A549 (cell line): Measurements from ENCODE around the gene PLCH1. TPM values are rescaled to one million over a fixed set of nuclear protein-coding genes. Genes with fewer than 3 reads are reported as not detected.

Experiments used
- ATAC-seq, 2 experiments: fragments of 200-7000 bp in 1 of 2; fragments of >200 bp in 1 of 2; cut with Nextera tagmentation in 1 of 2; cut with Tn5 transposase in 1 of 2; 3 replicates each; pipeline versions ENCODE4 v1.8.0 to v1.9.1; 2018 to 2020; ENCODE audit warnings: mild to moderate bottlenecking in 1 of 2, moderate library complexity in 1 of 2
- CTCF ChIA-PET: fragments of 300-600 bp; sonication (Branson Sonifier 250); formaldehyde crosslinking; extraction: SDS; loops from one replicate; lab custom pipeline; 2021; ENCODE audit warnings: antibody characterized with exemption, inconsistent platforms; lab: Yijun Ruan, JAX
- POLR2A ChIA-PET: fragments of 350-600 bp; formaldehyde crosslinking; extraction: SDS; loops from one replicate; lab custom pipeline; 2021; ENCODE audit warnings: antibody characterized with exemption, inconsistent platforms; lab: Yijun Ruan, JAX
- DNase-seq, 2 experiments: peaks; one replicate each; pipeline versions ENCODE4 v3.0.0 to v3.0.0-alpha.2; 2011 to 2016; ENCODE audit warnings: low read depth in 1 of 2, low spot score in 1 of 2
- FAIRE-seq: peaks from 2 replicates; lab custom pipeline; 2011; peaks lifted over from hg19 to GRCh38; lab: Jason Lieb, UNC
- H3K27ac ChIP-seq, 2 experiments: fragments of >200 bp; sonication (Bioruptor Twin); formaldehyde crosslinking; 3 replicates each; pipeline ENCODE4 v1.5.1; 2016 to 2017
- H3K4me1 ChIP-seq: fragments of >200 bp; sonication (Bioruptor Twin); formaldehyde crosslinking; 3 replicates; pipeline ENCODE4 v1.6.1; 2016
- H3K4me2 ChIP-seq: fragments of >200 bp; sonication (Bioruptor Twin); formaldehyde crosslinking; 3 replicates; pipeline ENCODE4 v1.6.1; 2016
- H3K4me3 ChIP-seq: fragments of >200 bp; sonication (Bioruptor Twin); formaldehyde crosslinking; 3 replicates; pipeline ENCODE4 v1.5.1; 2016
- H3K9me3 ChIP-seq: fragments of >200 bp; sonication (Bioruptor Twin); formaldehyde crosslinking; 3 replicates; pipeline ENCODE4 v1.6.1; 2016
- BHLHE40 ChIP-seq: IDR thresholded peaks from 2 replicates; pipeline ENCODE4 v1.6.1; 2012; ENCODE audit warnings: low read depth, low read length, inconsistent platforms
- CBX2 ChIP-seq: fragments of 200-600 bp; sonication (generic); IDR thresholded peaks from 2 replicates; pipeline ENCODE4 v1.6.1; 2016; ENCODE audit warnings: low read depth, mild to moderate bottlenecking, borderline replicate concordance
- CBX8 ChIP-seq: fragments of 200-600 bp; sonication (generic); IDR thresholded peaks from 2 replicates; pipeline ENCODE4 v1.6.1; 2016
- CHD2 ChIP-seq: fragments of 150-350 bp; IDR thresholded peaks from 2 replicates; pipeline ENCODE4 v1.6.1; 2014; ENCODE audit warnings: low read length; ENCODE audit not compliant: partially characterized antibody
- CHD4 ChIP-seq: fragments of 200-600 bp; sonication (generic); IDR thresholded peaks from 2 replicates; pipeline ENCODE4 v1.6.1; 2016; ENCODE audit warnings: antibody characterized with exemption, mild to moderate bottlenecking, borderline replicate concordance
- FOSB ChIP-seq: fragments of 250-450 bp; sonication (Bioruptor Pico); IDR thresholded peaks from 2 replicates; pipeline ENCODE4 v1.5.0; 2020; ENCODE audit warnings: mild to moderate bottlenecking, moderate library complexity
- HDAC2 ChIP-seq: fragments of 200-600 bp; sonication (generic); IDR thresholded peaks from 2 replicates; pipeline ENCODE4 v1.6.1; 2016
- HEYL ChIP-seq: fragments of 250-450 bp; sonication (Bioruptor Pico); IDR thresholded peaks from 2 replicates; pipeline ENCODE4 v1.8.0; 2021; ENCODE audit warnings: mild to moderate bottlenecking, moderate library complexity
- HOXA7 ChIP-seq: fragments of 250-450 bp; sonication (Bioruptor Pico); IDR thresholded peaks from 2 replicates; pipeline ENCODE4 v1.5.0; 2020; ENCODE audit warnings: mild to moderate bottlenecking, moderate library complexity
- HOXB13 ChIP-seq: fragments of 250-450 bp; sonication (Bioruptor Pico); IDR thresholded peaks from 2 replicates; pipeline ENCODE4 v1.5.0; 2020; ENCODE audit warnings: low read depth, mild to moderate bottlenecking, moderate library complexity
- HOXB5 ChIP-seq: fragments of 250-450 bp; sonication (Bioruptor Pico); IDR thresholded peaks from 2 replicates; pipeline ENCODE4 v1.5.0; 2020; ENCODE audit warnings: mild to moderate bottlenecking, moderate library complexity
- JUNB ChIP-seq: fragments of >200 bp; sonication (Bioruptor Twin); formaldehyde crosslinking; IDR thresholded peaks from 2 replicates; pipeline ENCODE4 v1.6.1; 2016
- KDM5A ChIP-seq: fragments of 200-600 bp; sonication (generic); IDR thresholded peaks from 2 replicates; pipeline ENCODE4 v1.6.1; 2016; ENCODE audit warnings: antibody characterized with exemption, mild to moderate bottlenecking
- MYC ChIP-seq: IDR thresholded peaks from 2 replicates; pipeline ENCODE4 v1.6.1; 2012; ENCODE audit warnings: mild to moderate bottlenecking, inconsistent platforms, low read length, improper control_type of control experiment, borderline replicate concordance
- NPAS2 ChIP-seq: fragments of 250-450 bp; sonication (Bioruptor Pico); IDR thresholded peaks from 2 replicates; pipeline ENCODE4 v1.8.0; 2022; ENCODE audit warnings: mild to moderate bottlenecking, moderate library complexity, borderline replicate concordance
- NR3C1 ChIP-seq: fragments of >200 bp; sonication (Bioruptor Twin); formaldehyde crosslinking; IDR thresholded peaks from 3 replicates; pipeline ENCODE4 v1.6.1; 2017
- PHF8 ChIP-seq: fragments of 200-600 bp; sonication (generic); IDR thresholded peaks from 2 replicates; pipeline ENCODE4 v1.6.1; 2016; ENCODE audit warnings: low read depth, mild to moderate bottlenecking, antibody characterized with exemption, moderate library complexity, borderline replicate concordance
- POLR2AphosphoS2 ChIP-seq: conservative IDR thresholded peaks from 2 replicates; pipeline ENCODE4 v1.6.1; 2012; ENCODE audit warnings: low read length, improper control_type of control experiment, inconsistent platforms
- RAD21 ChIP-seq, 2 experiments: fragments of >200 bp in 1 of 2; sonication (Bioruptor Twin) in 1 of 2; formaldehyde crosslinking in 1 of 2; IDR thresholded peaks in 1 of 2; conservative IDR thresholded peaks in 1 of 2; 2 replicates in 1 of 2; 3 replicates in 1 of 2; pipeline ENCODE4 v1.6.1; 2012 to 2018; ENCODE audit warnings: inconsistent platforms in 1 of 2
- SREBF2 ChIP-seq: fragments of 450-650 bp; IDR thresholded peaks from 2 replicates; pipeline ENCODE4 v1.6.1; 2014; ENCODE audit warnings: mild to moderate bottlenecking, moderate library complexity
- TFCP2L1 ChIP-seq: fragments of 250-450 bp; sonication (Bioruptor Pico); IDR thresholded peaks from 2 replicates; pipeline ENCODE4 v1.5.0; 2021; ENCODE audit warnings: mild to moderate bottlenecking
- TP53 ChIP-seq: fragments of 250-450 bp; sonication (Bioruptor Pico); IDR thresholded peaks from 2 replicates; pipeline ENCODE4 v1.5.0; 2021; ENCODE audit warnings: mild to moderate bottlenecking, moderate library complexity
- ZC3H11A ChIP-seq: fragments of 450-650 bp; IDR thresholded peaks from 2 replicates; pipeline ENCODE4 v1.6.1; 2014; ENCODE audit warnings: antibody characterized with exemption, mild to moderate bottlenecking
- ZSCAN20 ChIP-seq: fragments of 250-450 bp; sonication (Bioruptor Pico); IDR thresholded peaks from 2 replicates; pipeline ENCODE4 v1.8.0; 2022; ENCODE audit warnings: mild to moderate bottlenecking, moderate library complexity
- WGBS: methylation state at CpG from one replicate; pipeline ENCODE4 v1.1.6; 2017; ENCODE audit errors: missing lambda C conversion rate; 5-methylcytosine and 5-hydroxymethylcytosine counted together
- polyA plus RNA-seq, 4 experiments: library from polyadenylated mRNA; depleted of rRNA in 3 of 4; stranded (reverse); fragments of >200 nt; fragmentation: RNase III in 1 of 4; extraction: RNeasy Plus Mini Kit Qiagen cat#74134 plus additional on column Dnase treatment in 1 of 4; gene quantifications; 2 replicates in 3 of 4; 3 replicates in 1 of 4; pipeline ENCODE4 v1.2.3, GENCODE V29; 2011 to 2017
- TF ChIP-seq, protein P1 (sequence below): fragments of 450-650 bp; IDR thresholded peaks from 2 replicates; pipeline ENCODE4 v1.6.1; 2014; ENCODE audit warnings: antibody characterized with exemption
- TF ChIP-seq, protein P2 (sequence below): fragments of 200-600 bp; sonication (generic); IDR thresholded peaks from 2 replicates; pipeline ENCODE4 v1.6.1; 2016; ENCODE audit warnings: antibody characterized with exemption, mild to moderate bottlenecking, moderate library complexity
- TF ChIP-seq, protein P3 (sequence below): fragments of 250-450 bp; sonication (Bioruptor Pico); IDR thresholded peaks from 2 replicates; pipeline ENCODE4 v1.5.0; 2020; ENCODE audit warnings: low read depth, mild to moderate bottlenecking, moderate library complexity
- TF ChIP-seq, protein P4 (sequence below): fragments of 250-450 bp; sonication (Bioruptor Pico); IDR thresholded peaks from 2 replicates; pipeline ENCODE4 v1.5.0; 2021; ENCODE audit warnings: mild to moderate bottlenecking, moderate library complexity, borderline replicate concordance

PLCH1 gene
- polyA plus RNA-seq, 2 of the 4 experiments (the other 2 are of a cell fraction), result 2.1 to 11.1 TPM

DNA sequence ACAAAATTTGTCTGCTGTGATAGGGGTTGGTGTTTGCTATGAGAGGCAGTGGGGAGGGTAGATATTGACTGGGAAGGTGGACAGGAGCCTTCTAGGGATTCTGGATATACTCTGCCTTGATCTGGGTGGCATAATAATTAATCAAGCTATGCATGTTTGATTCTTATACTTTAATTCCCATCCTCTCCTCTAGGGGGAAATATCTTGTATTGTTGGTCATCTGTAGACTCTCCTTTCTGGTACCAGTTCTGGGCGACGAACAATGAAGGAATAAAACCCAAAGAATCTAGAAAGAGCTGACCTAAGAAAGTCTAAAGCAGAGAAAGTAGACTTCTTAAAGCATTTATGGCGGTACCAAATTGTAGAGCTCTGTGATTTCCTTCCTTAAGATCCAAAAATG is 253.2 kb downstream of the PLCH1 start:
- TF ChIP-seq ZSCAN20 (CRISPR knock-in tag) (no peak), CHD4 (no peak), CBX8 (no peak), PHF8 (no peak), RAD21 (conservative IDR thresholded peaks at IDR 0.05 in 1 of 2, IDR thresholded peaks at IDR 0.05 in 1 of 2) (peak; percentile 10 to 23; a peak in 1 of 5 replicates), BHLHE40 (no peak)
- TF ChIP-seq, protein P1, sequence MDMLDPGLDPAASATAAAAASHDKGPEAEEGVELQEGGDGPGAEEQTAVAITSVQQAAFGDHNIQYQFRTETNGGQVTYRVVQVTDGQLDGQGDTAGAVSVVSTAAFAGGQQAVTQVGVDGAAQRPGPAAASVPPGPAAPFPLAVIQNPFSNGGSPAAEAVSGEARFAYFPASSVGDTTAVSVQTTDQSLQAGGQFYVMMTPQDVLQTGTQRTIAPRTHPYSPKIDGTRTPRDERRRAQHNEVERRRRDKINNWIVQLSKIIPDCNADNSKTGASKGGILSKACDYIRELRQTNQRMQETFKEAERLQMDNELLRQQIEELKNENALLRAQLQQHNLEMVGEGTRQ, result no peak
- Histone ChIP-seq H3K9me3 (no peaks in the 10 kb centered on the region), H3K4me1 (no peaks in the 10 kb centered on the region), H3K4me2 (no peak overlapping the region), H3K27ac (no peak overlapping the region), H3K4me3 (no peak overlapping the region)
- POLR2A ChIA-PET, result interaction anchor here (0.6 kb wide), 1 partner anchor 203 kb away, joined by 4 read pairs; no protein-coding TSS in a partner anchor
- DNase-seq (peak in 1 of 2 experiments; percentile 5), ATAC-seq (peak in 1 of 2 experiments; percentile 74; a peak in 3 of 6 replicates), FAIRE-seq (no peak)
- CTCF ChIA-PET, result interaction anchor here (0.7 to 1.2 kb wide), 3 partner anchors 13 to 57 kb away, joined by 3 to 4 read pairs (median 3); no protein-coding TSS in a partner anchor
- WGBS, result 82% methylated on average over 3 of the region's 3 CpGs

DNA sequence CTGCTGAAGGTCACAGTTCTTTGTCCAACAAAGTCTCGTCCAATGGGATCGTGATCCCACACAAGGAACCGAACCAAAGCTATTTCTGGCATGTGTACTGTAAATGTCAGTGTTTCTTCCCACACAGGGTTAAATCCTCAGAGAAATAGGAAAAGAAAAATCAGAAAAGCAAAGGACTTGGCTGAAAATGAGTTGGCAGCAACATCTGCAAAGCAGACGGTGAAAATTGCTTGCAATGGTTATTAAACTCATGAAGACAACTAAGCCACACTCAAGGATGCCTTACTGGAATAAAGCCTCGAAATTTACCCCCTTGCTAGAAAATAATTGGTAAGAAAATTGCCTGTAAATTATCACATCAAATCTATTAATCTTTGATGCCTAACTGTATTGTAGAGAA is 256.2 kb downstream of the PLCH1 start:
- TF ChIP-seq ZC3H11A (no peak), SREBF2 (no peak), POLR2AphosphoS2 (no peak), HOXB5 (no peak), KDM5A (no peak), JUNB (no peak), HDAC2 (no peak), TFCP2L1 (CRISPR knock-in tag) (no peak), NR3C1 (no peak), TP53 (no peak), CBX2 (no peak)
- TF ChIP-seq, protein P2, sequence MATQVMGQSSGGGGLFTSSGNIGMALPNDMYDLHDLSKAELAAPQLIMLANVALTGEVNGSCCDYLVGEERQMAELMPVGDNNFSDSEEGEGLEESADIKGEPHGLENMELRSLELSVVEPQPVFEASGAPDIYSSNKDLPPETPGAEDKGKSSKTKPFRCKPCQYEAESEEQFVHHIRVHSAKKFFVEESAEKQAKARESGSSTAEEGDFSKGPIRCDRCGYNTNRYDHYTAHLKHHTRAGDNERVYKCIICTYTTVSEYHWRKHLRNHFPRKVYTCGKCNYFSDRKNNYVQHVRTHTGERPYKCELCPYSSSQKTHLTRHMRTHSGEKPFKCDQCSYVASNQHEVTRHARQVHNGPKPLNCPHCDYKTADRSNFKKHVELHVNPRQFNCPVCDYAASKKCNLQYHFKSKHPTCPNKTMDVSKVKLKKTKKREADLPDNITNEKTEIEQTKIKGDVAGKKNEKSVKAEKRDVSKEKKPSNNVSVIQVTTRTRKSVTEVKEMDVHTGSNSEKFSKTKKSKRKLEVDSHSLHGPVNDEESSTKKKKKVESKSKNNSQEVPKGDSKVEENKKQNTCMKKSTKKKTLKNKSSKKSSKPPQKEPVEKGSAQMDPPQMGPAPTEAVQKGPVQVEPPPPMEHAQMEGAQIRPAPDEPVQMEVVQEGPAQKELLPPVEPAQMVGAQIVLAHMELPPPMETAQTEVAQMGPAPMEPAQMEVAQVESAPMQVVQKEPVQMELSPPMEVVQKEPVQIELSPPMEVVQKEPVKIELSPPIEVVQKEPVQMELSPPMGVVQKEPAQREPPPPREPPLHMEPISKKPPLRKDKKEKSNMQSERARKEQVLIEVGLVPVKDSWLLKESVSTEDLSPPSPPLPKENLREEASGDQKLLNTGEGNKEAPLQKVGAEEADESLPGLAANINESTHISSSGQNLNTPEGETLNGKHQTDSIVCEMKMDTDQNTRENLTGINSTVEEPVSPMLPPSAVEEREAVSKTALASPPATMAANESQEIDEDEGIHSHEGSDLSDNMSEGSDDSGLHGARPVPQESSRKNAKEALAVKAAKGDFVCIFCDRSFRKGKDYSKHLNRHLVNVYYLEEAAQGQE, result no peak
- TF ChIP-seq, protein P3, sequence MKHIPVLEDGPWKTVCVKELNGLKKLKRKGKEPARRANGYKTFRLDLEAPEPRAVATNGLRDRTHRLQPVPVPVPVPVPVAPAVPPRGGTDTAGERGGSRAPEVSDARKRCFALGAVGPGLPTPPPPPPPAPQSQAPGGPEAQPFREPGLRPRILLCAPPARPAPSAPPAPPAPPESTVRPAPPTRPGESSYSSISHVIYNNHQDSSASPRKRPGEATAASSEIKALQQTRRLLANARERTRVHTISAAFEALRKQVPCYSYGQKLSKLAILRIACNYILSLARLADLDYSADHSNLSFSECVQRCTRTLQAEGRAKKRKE (CRISPR knock-in tag), result no peak
- Histone ChIP-seq H3K4me2 (no peak overlapping the region), H3K27ac (no peak overlapping the region), H3K4me3 (no peak overlapping the region), H3K9me3 (no peaks in the 10 kb centered on the region), H3K4me1 (no peaks in the 10 kb centered on the region)
- POLR2A ChIA-PET, result no interaction called here
- DNase-seq (no peak), ATAC-seq (no peak), FAIRE-seq (no peak)
- WGBS, result 81% methylated on average over 5 of the region's 5 CpGs
- CTCF ChIA-PET, result interaction anchor here (0.6 kb wide), 1 partner anchor 68 kb away, joined by 3 read pairs; no protein-coding TSS in a partner anchor

DNA sequence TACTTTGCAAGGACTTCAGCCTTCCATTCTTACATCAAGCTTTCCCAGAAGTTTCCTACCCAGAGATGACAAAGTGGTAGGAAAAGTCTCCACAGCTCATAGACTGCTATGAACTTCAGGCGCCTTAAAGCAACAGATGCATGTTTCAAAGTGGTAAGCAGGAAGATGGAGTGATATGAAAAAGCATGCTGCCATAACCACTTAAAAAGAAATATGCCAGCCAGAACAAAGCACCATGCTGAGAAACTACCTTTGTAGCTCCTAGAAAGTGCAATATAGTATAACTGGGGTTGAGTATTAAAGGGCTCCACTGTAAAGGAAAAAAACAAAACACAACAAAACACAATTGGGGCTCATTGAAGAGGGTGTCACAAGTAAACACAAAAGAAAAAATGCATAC is 259.0 kb downstream of the PLCH1 start:
- POLR2A ChIA-PET, result no interaction called here
- Histone ChIP-seq H3K9me3 (no peaks in the 10 kb centered on the region), H3K4me2 (no peak overlapping the region), H3K4me1 (no peaks in the 10 kb centered on the region)
- 92% methylated on average over 1 of the region's 1 CpG for WGBS
- FAIRE-seq (no peak), ATAC-seq (no peak)
- TF ChIP-seq, protein P4, sequence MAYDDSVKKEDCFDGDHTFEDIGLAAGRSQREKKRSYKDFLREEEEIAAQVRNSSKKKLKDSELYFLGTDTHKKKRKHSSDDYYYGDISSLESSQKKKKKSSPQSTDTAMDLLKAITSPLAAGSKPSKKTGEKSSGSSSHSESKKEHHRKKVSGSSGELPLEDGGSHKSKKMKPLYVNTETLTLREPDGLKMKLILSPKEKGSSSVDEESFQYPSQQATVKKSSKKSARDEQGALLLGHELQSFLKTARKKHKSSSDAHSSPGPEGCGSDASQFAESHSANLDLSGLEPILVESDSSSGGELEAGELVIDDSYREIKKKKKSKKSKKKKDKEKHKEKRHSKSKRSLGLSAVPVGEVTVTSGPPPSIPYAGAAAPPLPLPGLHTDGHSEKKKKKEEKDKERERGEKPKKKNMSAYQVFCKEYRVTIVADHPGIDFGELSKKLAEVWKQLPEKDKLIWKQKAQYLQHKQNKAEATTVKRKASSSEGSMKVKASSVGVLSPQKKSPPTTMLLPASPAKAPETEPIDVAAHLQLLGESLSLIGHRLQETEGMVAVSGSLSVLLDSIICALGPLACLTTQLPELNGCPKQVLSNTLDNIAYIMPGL (CRISPR knock-in tag), result no peak
- TF ChIP-seq SREBF2, result no peak
- no peak for TF ChIP-seq HOXA7 (CRISPR knock-in tag)
- no peak for TF ChIP-seq JUNB
- TF ChIP-seq CHD2, result no peak
- no peak for TF ChIP-seq MYC
- no peak for TF ChIP-seq HEYL (CRISPR knock-in tag)
- TF ChIP-seq TP53, result no peak
- TF ChIP-seq RAD21 (conservative IDR thresholded peaks at IDR 0.05 in 1 of 2, IDR thresholded peaks at IDR 0.05 in 1 of 2), result no peak
- no peak for TF ChIP-seq NPAS2 (CRISPR knock-in tag)
- no peak for TF ChIP-seq CBX2
- TF ChIP-seq FOSB (CRISPR knock-in tag), result no peak
- no peak for TF ChIP-seq HOXB13
- TF ChIP-seq, all 56 proteins: peak for 0
- no peak for DNase-seq
- CTCF ChIA-PET, result no interaction called here
- Histone ChIP-seq H3K27ac (no peak overlapping the region), H3K4me3 (no peak overlapping the region)
